Activated CD4-positive, alpha-beta memory T cell treated with anti-CD3 and anti-CD28 coated beads, Interleukin-2, amount 10 ng/mL, durations not matched to agents 7 days and 5 days (primary cell): Measurements from ENCODE around the gene SLC6A11. TPM values are rescaled to one million over a fixed set of nuclear protein-coding genes. Genes with fewer than 3 reads are reported as not detected.

Source experiments
- CTCF ChIA-PET: fragments of 350-600 bp; sonication (Branson Sonifier 250); formaldehyde crosslinking; loops from one replicate; lab custom pipeline; 2021; ENCODE audit warnings: antibody characterized with exemption, inconsistent platforms; lab: Charles Lee
- POLR2A ChIA-PET: fragments of 350-600 bp; sonication (Branson Sonifier 250); formaldehyde crosslinking; loops from one replicate; lab custom pipeline; 2021; ENCODE audit warnings: antibody characterized with exemption; lab: Charles Lee
- DNase-seq: peaks from one replicate; pipeline ENCODE4 v3.0.0-alpha.2; 2020
- H3K27ac Mint-ChIP-seq: one replicate; pipeline ENCODE4 v1.8.0; 2021; ENCODE audit warnings: mild to moderate bottlenecking, mixed read lengths
- H3K27me3 Mint-ChIP-seq: one replicate; pipeline ENCODE4 v1.8.0; 2021; ENCODE audit warnings: mixed read lengths
- H3K36me3 Mint-ChIP-seq: one replicate; pipeline ENCODE4 v1.8.0; 2021; ENCODE audit warnings: low read depth, mixed read lengths
- H3K4me1 Mint-ChIP-seq: one replicate; pipeline ENCODE4 v1.8.0; 2021; ENCODE audit warnings: mixed read lengths
- H3K4me3 Mint-ChIP-seq: one replicate; pipeline ENCODE4 v1.8.0; 2021; ENCODE audit warnings: mild to moderate bottlenecking, mixed read lengths
- H3K9me3 Mint-ChIP-seq: one replicate; pipeline ENCODE4 v1.8.0; 2021; ENCODE audit warnings: mixed read lengths
- total RNA-seq, 2 experiments: library from RNA; stranded (reverse); gene quantifications; one replicate each; pipeline ENCODE4 v1.2.3, GENCODE V29; 2021

The SLC6A11 gene
- total RNA-seq, 2 experiments from 2014 or later: not detected

DNA sequence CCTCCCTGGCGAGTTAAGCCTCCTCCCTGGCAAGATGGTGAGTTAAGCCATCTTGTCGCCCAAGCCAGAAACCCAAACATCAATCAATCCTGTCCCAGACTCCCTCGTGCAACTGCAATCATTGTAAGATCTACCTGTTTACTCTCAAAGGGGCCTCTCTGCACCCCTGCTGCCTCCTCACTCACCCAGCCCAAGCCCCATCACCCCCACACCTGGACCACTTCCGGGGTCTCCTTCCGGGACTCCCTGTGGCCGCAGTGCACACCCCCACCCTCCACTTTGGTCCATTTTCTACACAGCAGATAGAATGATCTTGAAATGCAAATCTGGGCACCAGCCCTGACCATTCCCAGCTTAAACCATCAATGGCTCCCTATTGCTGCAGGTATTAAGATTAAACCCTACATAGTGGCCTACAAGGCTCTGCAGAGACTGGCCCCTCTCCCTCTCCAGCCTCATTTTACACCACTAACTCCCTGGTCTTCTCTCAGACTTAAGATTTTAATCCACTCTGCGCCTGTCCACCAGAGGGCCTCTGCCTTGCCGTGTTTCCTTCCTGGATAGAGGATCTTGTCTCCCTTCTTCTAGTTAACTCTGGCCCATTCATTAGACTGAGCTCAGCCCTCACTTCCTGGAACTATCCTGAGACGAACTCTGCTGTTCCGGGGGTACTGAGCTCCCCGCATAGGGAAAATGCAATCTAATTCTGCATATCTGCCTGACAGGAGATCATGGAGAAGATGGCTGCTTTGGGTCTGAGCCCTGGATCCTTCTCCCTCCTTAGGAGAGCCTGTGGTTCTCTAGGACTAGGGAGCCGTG, 134.7 kb downstream of the SLC6A11 start:
- Mint-ChIP-seq H3K36me3 (no peaks in the 10 kb centered on the region), H3K4me3 (no peak overlapping the region), H3K4me1 (no peaks in the 10 kb centered on the region), H3K9me3 (no peaks in the 10 kb centered on the region), H3K27ac (no peak overlapping the region), H3K27me3 (peaks cover 5% of the 10 kb centered on the region)
- ChIA-PET CTCF (no interaction called here), POLR2A (no interaction called here)
- no peak for DNase-seq

DNA sequence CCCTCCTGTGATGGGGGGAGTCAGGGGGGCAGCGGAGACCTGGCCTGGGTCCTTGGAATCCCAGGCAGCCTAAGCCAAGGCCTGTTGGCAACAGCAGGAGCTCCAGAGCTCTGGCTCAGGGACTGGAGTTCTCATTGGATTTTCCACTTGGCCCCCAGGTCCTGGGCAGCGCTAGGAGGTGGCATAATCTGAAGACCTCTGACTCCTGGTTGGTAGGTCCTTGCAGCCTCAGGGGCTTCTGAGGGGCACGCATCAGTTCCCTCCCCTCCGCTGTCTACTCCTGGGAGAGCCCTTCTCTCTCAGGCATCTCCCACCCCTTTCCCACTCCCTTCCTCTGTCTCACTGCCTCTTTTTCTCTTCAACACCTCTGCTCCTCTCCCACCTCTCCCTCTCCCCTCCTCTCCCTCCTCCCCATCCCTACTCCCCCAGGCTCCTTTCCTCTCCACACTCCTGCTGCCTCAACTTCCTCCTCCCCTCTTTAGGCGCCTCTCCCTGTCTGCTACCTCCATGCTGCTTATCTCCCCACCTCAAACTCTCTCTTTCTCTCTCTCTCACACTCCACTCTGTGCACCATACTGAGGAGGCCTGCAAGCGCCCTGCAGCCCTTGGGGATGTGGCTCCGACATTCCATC, 135.4 kb downstream of the SLC6A11 start:
- no peak for DNase-seq
- Mint-ChIP-seq H3K4me3 (no peak overlapping the region), H3K4me1 (no peaks in the 10 kb centered on the region), H3K27me3 (peaks cover 5% of the 10 kb centered on the region), H3K27ac (no peak overlapping the region), H3K9me3 (no peaks in the 10 kb centered on the region), H3K36me3 (no peaks in the 10 kb centered on the region)
- CTCF ChIA-PET: no interaction called here
- POLR2A ChIA-PET: no interaction called here

DNA sequence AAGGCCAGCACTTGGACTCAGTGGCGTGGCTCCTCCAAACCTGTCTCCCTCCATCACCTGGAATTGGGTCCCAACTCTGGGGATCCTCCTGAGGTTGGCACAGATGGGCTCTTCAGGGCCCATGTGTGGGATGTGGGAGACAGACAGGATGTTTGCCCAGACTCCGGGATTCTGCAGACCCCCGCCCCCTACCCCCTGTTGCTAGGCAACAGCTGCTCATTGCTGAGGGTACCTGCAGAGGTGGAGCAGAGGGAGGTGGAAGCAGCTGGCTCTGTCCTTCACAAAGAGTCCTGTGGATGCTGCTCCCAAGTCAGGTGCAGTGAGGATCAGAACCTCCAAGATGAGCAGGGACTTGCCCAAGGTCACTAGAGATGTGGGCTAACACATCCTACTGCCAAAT, 136.5 kb downstream of the SLC6A11 start:
- no peaks in the 10 kb centered on the region for H3K36me3 Mint-ChIP-seq
- no peak overlapping the region for H3K4me3 Mint-ChIP-seq
- CTCF ChIA-PET: interaction anchor here (0.8 kb wide), 1 partner anchor 11 kb away, joined by 3 read pairs; no protein-coding TSS in a partner anchor
- DNase-seq: no peak
- POLR2A ChIA-PET: no interaction called here
- peaks cover 2% of the 10 kb centered on the region for H3K27me3 Mint-ChIP-seq
- H3K27ac Mint-ChIP-seq: no peak overlapping the region
- H3K9me3 Mint-ChIP-seq: no peaks in the 10 kb centered on the region
- no peaks in the 10 kb centered on the region for H3K4me1 Mint-ChIP-seq

DNA sequence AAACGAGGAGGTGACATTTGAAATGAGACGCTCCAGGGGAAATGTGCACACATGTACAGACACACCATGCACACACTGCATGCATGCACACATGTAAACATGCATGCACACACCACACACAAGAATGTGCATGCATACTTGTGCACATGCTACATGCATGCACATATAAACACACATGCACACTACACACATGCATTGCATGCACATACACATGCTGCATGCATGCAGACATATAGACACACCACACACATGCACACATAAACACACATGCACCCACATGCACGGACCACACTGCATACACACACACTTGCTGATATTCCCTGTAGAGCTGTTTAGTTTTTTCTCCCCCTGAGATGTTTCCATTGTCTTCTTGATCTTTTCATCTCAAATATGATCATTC, 138.7 kb downstream of the SLC6A11 start:
- Mint-ChIP-seq H3K27me3 (no peaks in the 10 kb centered on the region), H3K4me3 (no peak overlapping the region), H3K27ac (no peak overlapping the region), H3K9me3 (no peaks in the 10 kb centered on the region), H3K36me3 (no peaks in the 10 kb centered on the region), H3K4me1 (no peaks in the 10 kb centered on the region)
- DNase-seq: no peak
- ChIA-PET POLR2A (no interaction called here), CTCF (interaction anchor here (0.7 kb wide), 1 partner anchor 8 kb away, joined by 5 read pairs; no protein-coding TSS in a partner anchor)

DNA sequence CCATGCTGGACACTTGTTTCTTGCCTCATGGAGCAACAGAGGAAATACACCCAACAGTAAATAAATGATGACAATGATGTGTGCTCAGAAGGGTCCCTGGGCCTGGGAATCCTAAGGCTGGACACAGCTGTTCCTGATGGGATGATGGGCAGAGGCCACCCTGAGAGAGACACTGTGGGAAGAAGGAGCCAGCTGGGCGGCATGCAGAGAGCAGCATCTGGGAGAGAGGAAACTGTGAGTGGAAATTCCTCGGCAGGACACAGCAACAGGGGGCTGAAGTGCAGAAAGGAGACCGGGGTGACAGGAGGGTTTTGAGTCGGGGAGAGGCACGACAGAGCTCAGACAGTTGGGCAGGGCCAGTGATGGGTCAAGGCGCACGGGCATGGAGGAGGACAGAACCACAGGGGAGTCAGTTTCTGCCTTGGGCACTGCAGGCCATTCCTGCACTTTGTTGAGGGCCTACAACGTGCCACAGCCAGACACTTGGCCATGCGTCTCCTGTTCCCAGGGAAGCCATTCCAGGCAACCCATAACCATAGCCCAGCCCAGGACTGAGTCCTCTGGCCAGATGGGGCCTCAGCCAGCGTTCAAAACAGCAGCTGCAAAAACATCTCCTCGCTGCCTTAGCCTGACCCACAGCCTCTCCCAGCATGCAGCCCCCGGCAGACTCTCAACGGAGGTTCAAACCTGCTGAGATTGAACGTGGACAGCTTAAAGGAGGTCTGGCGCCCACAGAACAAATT, 139.9 kb downstream of the SLC6A11 start:
- Mint-ChIP-seq H3K4me1 (no peaks in the 10 kb centered on the region), H3K9me3 (no peaks in the 10 kb centered on the region), H3K36me3 (no peaks in the 10 kb centered on the region), H3K27ac (no peak overlapping the region), H3K4me3 (no peak overlapping the region), H3K27me3 (no peaks in the 10 kb centered on the region)
- CTCF ChIA-PET: interaction anchor here (0.7 kb wide), 1 partner anchor 9 kb away, joined by 5 read pairs; no protein-coding TSS in a partner anchor
- POLR2A ChIA-PET: no interaction called here
- no peak for DNase-seq

DNA sequence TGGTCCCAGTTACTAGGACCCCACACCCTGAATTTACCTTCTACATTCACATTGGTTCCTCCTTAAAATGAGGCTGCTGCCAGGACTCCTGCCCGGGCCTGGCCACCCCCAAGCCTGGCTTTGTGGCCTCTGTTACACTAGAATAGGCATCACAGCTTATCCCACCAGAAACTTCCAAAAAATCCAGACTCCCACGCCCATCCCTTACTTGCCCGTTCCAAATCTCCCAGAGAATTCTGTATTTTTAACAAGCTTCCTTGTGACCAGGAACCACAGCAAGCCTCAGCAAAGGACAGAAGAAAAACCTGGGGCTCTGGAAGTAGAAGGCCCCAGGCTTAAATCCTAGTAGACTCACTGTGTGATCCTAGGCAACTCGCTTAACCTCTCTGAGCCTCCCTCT, 140.5 kb downstream of the SLC6A11 start:
- CTCF ChIA-PET: no interaction called here
- H3K9me3 Mint-ChIP-seq: no peaks in the 10 kb centered on the region
- no peaks in the 10 kb centered on the region for H3K4me1 Mint-ChIP-seq
- POLR2A ChIA-PET: no interaction called here
- no peaks in the 10 kb centered on the region for H3K36me3 Mint-ChIP-seq
- DNase-seq: no peak
- H3K27me3 Mint-ChIP-seq: no peaks in the 10 kb centered on the region
- no peak overlapping the region for H3K27ac Mint-ChIP-seq
- H3K4me3 Mint-ChIP-seq: no peak overlapping the region

DNA sequence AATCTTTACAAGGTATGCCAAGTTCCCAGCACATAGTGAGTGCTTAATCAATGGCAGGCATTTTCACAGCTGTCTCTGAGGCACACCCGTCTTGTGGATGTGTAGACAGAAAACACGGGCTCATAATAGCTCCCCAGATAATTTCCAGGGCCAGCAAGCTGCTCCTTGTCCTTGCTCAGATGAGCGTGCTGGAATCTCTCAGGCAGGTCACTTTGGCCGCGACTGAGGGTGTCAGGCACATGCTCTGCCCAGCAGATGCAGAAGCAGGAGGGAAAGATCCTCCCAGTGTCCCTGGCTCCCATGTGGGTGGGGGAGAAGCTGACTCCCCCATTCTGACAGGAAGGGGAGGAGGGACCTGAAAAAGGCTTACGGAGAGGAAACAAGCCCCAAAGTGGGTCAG, 141.0 kb downstream of the SLC6A11 start:
- Mint-ChIP-seq H3K36me3 (no peaks in the 10 kb centered on the region), H3K4me1 (no peaks in the 10 kb centered on the region), H3K27me3 (no peaks in the 10 kb centered on the region), H3K27ac (no peak overlapping the region), H3K4me3 (no peak overlapping the region), H3K9me3 (no peaks in the 10 kb centered on the region)
- CTCF ChIA-PET: no interaction called here
- POLR2A ChIA-PET: no interaction called here
- DNase-seq: no peak

DNA sequence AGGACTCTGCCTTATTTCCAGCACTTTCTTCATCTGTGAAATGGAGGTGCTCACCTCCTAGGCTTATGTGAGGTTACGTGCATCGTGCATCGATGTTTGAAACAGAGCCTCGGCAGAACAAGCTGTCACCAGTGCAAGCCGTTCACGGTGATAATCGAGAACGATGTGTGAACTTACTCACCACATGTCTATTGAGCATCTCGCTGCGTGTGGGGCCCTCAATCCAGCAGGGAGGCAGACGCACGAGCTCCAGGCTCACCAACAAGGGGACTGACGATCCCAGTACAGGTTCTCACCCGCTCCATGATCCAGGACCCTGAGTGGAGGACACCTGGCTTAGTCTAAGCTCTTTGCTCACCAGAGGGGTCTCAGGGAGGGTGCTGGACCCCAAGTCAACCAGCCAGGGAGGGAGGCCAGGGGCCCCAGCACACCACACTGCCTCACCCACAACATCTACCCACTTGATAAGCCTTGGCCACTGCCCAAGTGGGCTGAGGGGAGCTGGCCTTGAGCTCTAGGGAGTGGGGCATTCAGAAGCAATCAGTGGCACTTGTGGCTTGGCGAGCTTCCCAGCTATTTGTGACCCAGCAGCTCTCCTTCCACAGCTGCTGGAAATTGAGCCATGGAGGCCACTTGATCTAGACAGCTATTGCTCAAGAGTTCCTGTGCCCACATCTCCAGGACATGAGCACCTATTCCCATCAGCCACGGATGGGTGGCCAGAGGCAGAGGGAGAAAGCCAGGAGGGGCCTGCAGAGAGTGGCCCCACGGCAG, 142.1 kb downstream of the SLC6A11 start:
- H3K4me3 Mint-ChIP-seq: no peak overlapping the region
- CTCF ChIA-PET: interaction anchor here (0.6 to 1.2 kb wide), 2 partner anchors 102 to 1563 kb away, joined by 3 to 4 read pairs; no protein-coding TSS in a partner anchor
- no peaks in the 10 kb centered on the region for H3K36me3 Mint-ChIP-seq
- H3K9me3 Mint-ChIP-seq: no peaks in the 10 kb centered on the region
- POLR2A ChIA-PET: no interaction called here
- no peaks in the 10 kb centered on the region for H3K4me1 Mint-ChIP-seq
- no peak for DNase-seq
- H3K27me3 Mint-ChIP-seq: no peaks in the 10 kb centered on the region
- H3K27ac Mint-ChIP-seq: no peak overlapping the region

DNA sequence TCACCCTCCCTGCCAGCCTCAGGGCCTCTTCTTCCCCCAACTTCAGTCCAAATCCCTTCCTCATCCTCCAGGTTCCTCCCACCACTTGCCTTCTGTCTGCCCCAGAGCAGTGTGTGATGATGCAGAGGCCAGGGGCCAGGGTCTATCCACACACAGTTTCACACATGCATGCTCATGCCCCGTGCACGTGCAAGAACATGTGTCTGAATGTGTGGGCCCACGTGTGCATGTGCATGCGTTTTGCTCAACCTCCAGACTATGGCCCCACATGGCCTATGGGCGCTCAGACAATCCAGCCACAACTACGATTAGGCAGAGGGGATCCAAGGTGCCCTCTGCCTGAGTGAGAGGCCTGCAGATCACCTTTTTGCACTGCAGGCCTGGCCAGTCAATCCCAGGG, 144.2 kb downstream of the SLC6A11 start:
- ChIA-PET POLR2A (no interaction called here), CTCF (no interaction called here)
- Mint-ChIP-seq H3K4me1 (no peaks in the 10 kb centered on the region), H3K27me3 (no peaks in the 10 kb centered on the region), H3K36me3 (no peaks in the 10 kb centered on the region), H3K9me3 (no peaks in the 10 kb centered on the region), H3K4me3 (no peak overlapping the region), H3K27ac (no peak overlapping the region)
- DNase-seq: no peak

DNA sequence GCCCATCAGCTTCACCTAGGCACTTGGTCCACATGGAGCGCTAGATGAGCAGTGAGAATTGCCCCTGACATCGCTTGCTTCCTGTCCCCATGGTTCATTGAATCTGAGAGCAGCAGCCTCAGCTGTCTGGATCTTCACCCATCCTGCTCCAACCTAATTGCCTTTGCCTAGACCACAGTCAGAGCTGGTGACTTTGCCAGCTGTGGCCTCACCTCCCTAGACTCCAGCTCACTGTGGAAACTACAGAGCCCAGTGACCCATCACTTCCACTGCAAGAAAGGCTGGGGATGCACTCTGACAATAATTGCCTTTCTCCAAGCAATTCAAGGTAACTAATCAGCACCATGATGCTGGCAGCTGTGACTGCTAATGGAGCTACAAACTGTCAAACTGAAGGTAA, 145.9 kb downstream of the SLC6A11 start:
- CTCF ChIA-PET: no interaction called here
- POLR2A ChIA-PET: no interaction called here
- Mint-ChIP-seq H3K4me3 (no peak overlapping the region), H3K27me3 (no peaks in the 10 kb centered on the region), H3K4me1 (no peaks in the 10 kb centered on the region), H3K36me3 (no peaks in the 10 kb centered on the region), H3K27ac (no peak overlapping the region), H3K9me3 (no peaks in the 10 kb centered on the region)
- DNase-seq: no peak

DNA sequence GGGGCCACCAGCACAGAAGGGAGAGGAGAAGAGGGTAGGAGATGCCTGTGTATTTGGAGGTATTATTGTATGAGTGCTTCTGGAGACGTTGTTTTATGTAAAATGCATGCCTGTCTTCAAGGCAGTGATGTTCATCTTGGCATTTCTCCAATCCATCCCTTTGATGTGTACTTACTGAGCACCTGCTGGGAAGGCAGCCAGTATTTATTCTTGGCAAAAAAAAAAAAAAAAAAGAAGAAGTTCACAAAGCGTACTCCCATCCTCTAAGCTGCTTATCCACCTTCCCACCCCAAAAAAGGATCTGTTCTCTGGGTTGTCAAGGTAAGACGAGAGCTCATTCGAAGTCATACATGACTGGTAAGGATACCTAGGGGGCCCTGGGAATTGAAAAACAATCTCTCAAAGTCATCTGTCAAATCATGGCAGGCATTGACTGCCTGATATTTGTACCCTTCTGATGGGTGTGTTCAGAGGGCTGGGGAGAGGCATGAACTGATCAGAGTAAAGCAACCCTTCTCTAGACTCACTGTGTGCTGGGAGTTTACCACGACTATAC, 146.5 kb downstream of the SLC6A11 start:
- Mint-ChIP-seq H3K27me3 (no peaks in the 10 kb centered on the region), H3K27ac (no peak overlapping the region), H3K9me3 (no peaks in the 10 kb centered on the region), H3K4me3 (no peak overlapping the region), H3K4me1 (no peaks in the 10 kb centered on the region), H3K36me3 (no peaks in the 10 kb centered on the region)
- ChIA-PET CTCF (no interaction called here), POLR2A (no interaction called here)
- DNase-seq: no peak

DNA sequence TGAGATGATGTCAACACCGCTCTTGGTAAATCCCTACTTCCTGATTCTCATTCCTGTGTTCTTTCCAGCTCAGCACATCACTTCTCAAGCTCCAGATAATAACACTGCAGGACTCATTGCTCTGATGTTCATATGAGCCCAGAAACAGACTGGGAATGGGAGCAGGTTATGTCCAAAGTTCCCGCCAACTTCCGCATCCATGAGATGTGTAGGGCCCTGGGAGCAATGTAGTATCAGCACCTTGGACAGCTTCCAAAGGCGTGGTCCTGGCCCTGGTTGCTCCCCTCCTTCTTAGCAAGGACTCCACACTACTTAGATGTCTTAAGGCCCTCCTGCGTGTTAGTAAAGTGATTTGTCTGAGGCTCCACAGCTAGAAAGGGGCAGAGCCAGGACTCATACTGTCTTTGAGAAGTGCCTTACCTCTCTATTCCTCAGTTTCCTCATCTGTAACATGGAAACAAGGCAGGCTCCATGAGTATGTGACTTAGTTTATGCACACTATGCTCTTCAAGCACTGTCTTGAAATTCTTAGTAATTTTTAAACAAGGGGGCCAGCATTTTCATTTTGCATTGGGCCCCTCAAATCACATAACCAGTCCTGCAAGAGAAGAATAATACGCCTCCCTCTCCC, 148.6 kb downstream of the SLC6A11 start:
- DNase-seq: no peak
- no peaks in the 10 kb centered on the region for H3K4me1 Mint-ChIP-seq
- H3K36me3 Mint-ChIP-seq: no peaks in the 10 kb centered on the region
- no peak overlapping the region for H3K27ac Mint-ChIP-seq
- no peak overlapping the region for H3K4me3 Mint-ChIP-seq
- H3K9me3 Mint-ChIP-seq: no peaks in the 10 kb centered on the region
- H3K27me3 Mint-ChIP-seq: peaks cover 2% of the 10 kb centered on the region
- ChIA-PET POLR2A (no interaction called here), CTCF (no interaction called here)
